HG02642 (cell line): ENCODE results near the gene CSTF1.
A peak's percentile ranks its signal among the peaks of the same experiment; 100 is the strongest.

Experiments
- ATAC-seq: cut with Tn5 transposase; IDR thresholded peaks from one replicate; pipeline ENCODE4 v1.9.1; 2021; ENCODE audit warnings: mild to moderate bottlenecking; ENCODE audit not compliant: unreplicated experiment, poor library complexity

Gene CSTF1

GRCh38 chr20:56445130-56445529 lies 52.7 kb downstream of the CSTF1 start:
- no peak for ATAC-seq

GRCh38 chr20:56445540-56445939 lies 53.1 kb downstream of the CSTF1 start:
- ATAC-seq: no peak

- no peak for ATAC-seq
Observed at GRCh38 chr20:56447227-56447626, 54.8 kb downstream of the CSTF1 start.

- ATAC-seq: no peak
Observed at GRCh38 chr20:56449459-56449858, 57.0 kb downstream of the CSTF1 start.

GRCh38 chr20:56451056-56451765 lies 58.8 kb downstream of the CSTF1 start:
- ATAC-seq: no peak

- peak; percentile 65 for ATAC-seq
Observed at GRCh38 chr20:56453352-56453751, 60.9 kb downstream of the CSTF1 start.

GRCh38 chr20:56454754-56455153 lies 62.3 kb downstream of the CSTF1 start:
- ATAC-seq: peak; percentile 75
